Activated CD8-positive, alpha-beta T cell treated with anti-CD3 and anti-CD28 coated beads, Interleukin-2, amount 10 ng/mL, durations not matched to agents 7 days and 5 days (primary cell): Measurements from ENCODE around the gene DCP2. TPM values are rescaled to one million over a fixed set of nuclear protein-coding genes. Genes with fewer than 3 reads are reported as not detected.
"Not testable (repeated sequence)": the region's sequence is repeated elsewhere in the genome, so short reads cannot be mapped to it uniquely, and the experiment has no call there.

Experiments used
- ATAC-seq: fragments of 150-1000 bp; cut with Tn5 transposase; one replicate; pipeline ENCODE4 v1.10.0; 2021; ENCODE audit warnings: moderate library complexity
- CTCF ChIA-PET: fragments of 350-600 bp; sonication (Branson Sonifier 250); formaldehyde crosslinking; loops from one replicate; lab custom pipeline; 2021; ENCODE audit warnings: antibody characterized with exemption; lab: Charles Lee
- POLR2A ChIA-PET: fragments of 350-600 bp; sonication (Branson Sonifier 250); formaldehyde crosslinking; loops from one replicate; lab custom pipeline; 2021; ENCODE audit warnings: antibody characterized with exemption; lab: Charles Lee
- DNase-seq: peaks from one replicate; pipeline ENCODE4 v3.0.0-alpha.2; 2020
- H3K27ac Mint-ChIP-seq: one replicate; pipeline ENCODE4 v1.8.0; 2021; ENCODE audit warnings: mild to moderate bottlenecking, mixed read lengths
- H3K27me3 Mint-ChIP-seq: one replicate; pipeline ENCODE4 v1.8.0; 2021; ENCODE audit warnings: low read depth, mixed read lengths
- H3K36me3 Mint-ChIP-seq: one replicate; pipeline ENCODE4 v1.8.0; 2021; ENCODE audit warnings: low read depth, mixed read lengths
- H3K4me1 Mint-ChIP-seq: one replicate; pipeline ENCODE4 v1.8.0; 2021; ENCODE audit warnings: low read depth, mixed read lengths
- H3K4me3 Mint-ChIP-seq: one replicate; pipeline ENCODE4 v1.8.0; 2021; ENCODE audit warnings: mild to moderate bottlenecking, mixed read lengths
- H3K9me3 Mint-ChIP-seq: one replicate; pipeline ENCODE4 v1.8.0; 2022; ENCODE audit warnings: mixed read lengths; ENCODE audit not compliant: insufficient read depth
- total RNA-seq, 2 experiments: library from RNA; stranded (reverse); gene quantifications; one replicate each; pipeline ENCODE4 v1.2.3, GENCODE V29; 2021

The DCP2 gene
- total RNA-seq, 2 experiments from 2014 or later = 119 to 128 TPM

DNA sequence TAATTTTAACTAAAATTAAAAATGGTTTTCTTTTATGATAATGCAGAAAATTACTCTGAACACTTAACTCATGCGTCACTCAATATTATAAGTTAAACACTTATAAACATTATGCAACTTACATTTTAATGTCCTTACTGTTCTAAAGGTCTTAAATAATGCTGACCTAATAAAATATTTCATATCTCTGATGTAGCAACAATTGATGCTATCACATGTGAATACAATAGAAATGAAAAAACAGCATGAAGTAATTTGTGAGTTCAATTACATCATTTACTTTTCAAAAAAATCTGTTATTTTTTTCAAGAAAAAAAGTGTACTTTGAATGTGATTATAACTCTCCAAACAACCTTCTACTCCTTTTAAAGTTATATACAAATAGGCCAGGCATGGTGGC lies 28.1 kb upstream of the DCP2 start:
- ATAC-seq (no peak), DNase-seq (no peak)
- peaks cover 14% of the 10 kb centered on the region for H3K27me3 Mint-ChIP-seq
- ChIA-PET POLR2A (no interaction called here), CTCF (no interaction called here)
- no peak overlapping the region for H3K27ac Mint-ChIP-seq
- no peaks in the 10 kb centered on the region for H3K9me3 Mint-ChIP-seq
- H3K4me1 Mint-ChIP-seq = peaks cover 13% of the 10 kb centered on the region
- no peaks in the 10 kb centered on the region for H3K36me3 Mint-ChIP-seq
- H3K4me3 Mint-ChIP-seq = no peak overlapping the region

DNA sequence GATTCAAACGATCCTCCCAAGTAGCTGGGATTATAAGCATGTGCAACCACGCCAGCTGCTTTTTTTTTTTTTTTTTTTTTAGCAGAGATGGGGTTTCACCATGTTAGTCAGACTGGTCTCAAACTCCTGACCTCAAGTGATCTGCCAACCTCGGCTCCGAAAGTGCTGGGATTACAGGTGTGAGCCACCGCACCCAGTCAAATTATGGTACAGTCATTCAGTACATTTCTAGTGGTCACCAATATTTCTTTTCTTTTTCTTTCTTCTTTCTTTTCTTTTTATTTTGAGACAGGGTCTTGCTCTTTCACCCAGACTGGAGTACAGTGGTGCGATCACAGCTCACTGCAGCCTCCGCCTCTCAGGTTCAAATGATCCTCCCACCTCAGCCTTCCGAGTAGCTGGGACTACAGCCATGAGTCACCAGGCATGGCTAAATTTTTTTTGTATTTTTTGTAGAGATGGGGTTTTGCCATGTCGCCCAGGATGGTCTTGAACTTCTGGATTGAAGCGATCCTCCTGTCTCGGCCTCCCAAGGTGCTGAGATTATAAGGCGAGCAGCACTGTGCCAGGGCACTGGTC lies 25.4 kb upstream of the DCP2 start:
- peaks cover 6% of the 10 kb centered on the region for H3K27me3 Mint-ChIP-seq
- POLR2A ChIA-PET = no interaction called here
- peaks cover 9% of the 10 kb centered on the region for H3K4me1 Mint-ChIP-seq
- no peaks in the 10 kb centered on the region for H3K36me3 Mint-ChIP-seq
- H3K27ac Mint-ChIP-seq = no peak overlapping the region
- CTCF ChIA-PET = interaction anchor here (1.3 kb wide), 1 partner anchor 17 kb away, joined by 3 read pairs; no protein-coding TSS in a partner anchor
- no peak overlapping the region for H3K4me3 Mint-ChIP-seq
- ATAC-seq (no peak), DNase-seq (no peak)
- H3K9me3 Mint-ChIP-seq = no peaks in the 10 kb centered on the region

DNA sequence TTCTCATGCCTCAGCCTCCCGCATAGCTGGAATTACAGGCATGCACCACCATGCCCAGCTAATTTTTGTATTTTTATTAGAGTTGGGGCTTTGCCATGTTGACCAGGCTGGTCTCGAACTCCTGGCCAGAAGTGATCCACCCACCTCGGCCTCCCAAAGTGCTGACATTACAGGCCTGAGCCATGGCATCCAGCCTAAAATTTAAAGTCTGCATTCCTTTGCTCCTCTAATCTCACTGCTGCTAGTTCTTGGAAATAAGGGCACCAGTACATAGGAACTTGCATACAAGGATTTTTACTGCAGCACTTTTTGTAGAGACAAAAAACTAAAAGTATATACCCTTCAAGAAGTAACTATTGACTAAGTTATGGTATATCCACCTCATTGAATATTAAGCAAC lies 20.0 kb upstream of the DCP2 start:
- Mint-ChIP-seq H3K27me3 (peaks cover 6% of the 10 kb centered on the region), H3K4me3 (no peak overlapping the region), H3K27ac (no peak overlapping the region), H3K4me1 (peaks cover 31% of the 10 kb centered on the region), H3K36me3 (no peaks in the 10 kb centered on the region), H3K9me3 (no peaks in the 10 kb centered on the region)
- ATAC-seq = no peak
- ChIA-PET CTCF (no interaction called here), POLR2A (no interaction called here)
- DNase-seq = no peak

DNA sequence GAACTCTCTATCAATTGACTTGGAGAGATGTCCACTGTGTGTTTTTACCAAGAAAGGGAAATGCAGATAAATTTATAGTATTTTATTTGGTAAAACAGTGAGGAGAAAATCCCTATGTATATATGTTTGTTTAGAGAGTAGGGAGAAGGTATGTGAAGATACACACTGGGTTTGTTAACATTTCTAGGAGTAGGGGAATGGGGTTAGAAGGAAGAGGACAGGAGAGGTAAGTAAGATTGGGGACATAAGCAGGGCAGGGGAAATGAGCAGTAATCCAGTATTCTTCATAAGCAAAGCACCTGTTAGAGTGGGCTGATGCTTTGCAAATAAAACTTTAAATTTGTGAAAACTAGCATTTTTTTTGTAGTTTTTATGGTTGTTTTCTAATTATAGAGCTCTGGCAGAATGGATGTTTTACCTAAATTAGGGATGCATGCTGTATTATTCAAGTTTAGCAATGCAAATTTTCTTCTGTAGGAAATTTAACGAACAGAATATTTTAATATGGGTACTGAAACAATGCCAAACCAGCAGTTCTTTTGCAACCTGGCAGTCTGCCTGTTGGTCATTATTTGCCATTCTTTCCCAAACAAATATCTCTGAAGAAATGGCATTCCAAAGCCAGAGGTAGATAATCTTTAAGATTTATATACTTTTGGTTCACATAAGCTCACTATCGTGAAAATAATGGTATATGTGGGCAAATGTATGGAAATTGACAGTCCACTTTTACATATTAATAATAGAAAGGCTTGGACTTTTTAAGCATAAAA lies 19.4 kb upstream of the DCP2 start:
- Mint-ChIP-seq H3K9me3 (no peaks in the 10 kb centered on the region), H3K27ac (no peak overlapping the region), H3K4me1 (peaks cover 30% of the 10 kb centered on the region), H3K4me3 (no peak overlapping the region), H3K36me3 (no peaks in the 10 kb centered on the region), H3K27me3 (peaks cover 6% of the 10 kb centered on the region)
- ATAC-seq (no peak), DNase-seq (no peak)
- CTCF ChIA-PET = no interaction called here
- POLR2A ChIA-PET = interaction anchor here (0.6 kb wide), 1 partner anchor 162 kb away, joined by 5 read pairs; no protein-coding TSS in a partner anchor

DNA sequence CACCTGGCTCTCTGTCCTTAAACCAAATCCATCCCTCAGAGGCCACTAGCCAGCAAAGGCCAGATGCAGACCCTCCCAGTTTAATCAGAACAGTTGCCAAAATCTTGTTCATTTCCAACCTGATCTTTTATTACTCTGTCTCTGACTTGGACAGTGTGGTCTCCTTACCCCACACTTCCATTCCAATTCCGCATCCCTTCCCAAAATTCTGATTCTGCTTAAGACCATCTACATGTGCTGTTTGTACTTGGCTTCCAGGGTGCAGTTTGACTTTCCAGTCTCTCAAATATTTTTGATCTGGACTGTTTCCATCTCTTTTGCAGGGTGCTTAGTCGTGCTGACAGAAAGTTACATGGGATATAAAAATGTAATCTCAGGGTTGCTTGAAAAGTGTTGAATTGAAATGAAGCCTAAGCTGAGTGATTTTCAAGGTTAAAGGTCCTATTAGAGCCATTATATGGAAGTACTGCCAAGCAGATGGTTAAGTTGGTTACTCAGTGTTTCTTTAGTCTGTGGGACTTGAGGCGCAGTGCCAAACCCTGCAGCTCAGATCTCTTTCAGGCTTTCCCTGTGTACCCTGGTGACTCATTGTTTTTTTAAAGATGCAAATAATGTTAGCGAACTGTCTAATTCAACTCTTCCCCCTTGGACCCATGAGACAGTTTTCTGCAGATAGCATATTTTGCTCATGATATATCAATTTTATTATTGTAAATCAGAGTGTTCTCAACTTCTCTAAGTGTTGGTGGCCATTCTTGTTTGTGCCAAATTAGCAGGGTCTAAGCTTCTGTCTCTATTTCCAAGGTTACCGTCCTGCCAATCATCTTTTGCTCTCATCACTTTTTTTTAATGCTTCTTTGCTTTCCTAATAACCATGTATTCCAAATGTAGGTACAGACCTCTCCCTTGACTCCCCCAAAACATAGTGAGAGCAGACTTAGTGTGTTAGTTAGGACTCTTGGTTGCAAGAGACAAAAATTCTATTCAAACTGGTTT lies 18.2 kb upstream of the DCP2 start:
- no peak overlapping the region for H3K27ac Mint-ChIP-seq
- H3K4me3 Mint-ChIP-seq = no peak overlapping the region
- H3K27me3 Mint-ChIP-seq = peaks cover 6% of the 10 kb centered on the region
- ATAC-seq (peak; percentile 39), DNase-seq (no peak)
- H3K4me1 Mint-ChIP-seq = peaks cover 37% of the 10 kb centered on the region
- POLR2A ChIA-PET = interaction anchor here (0.5 to 1.0 kb wide), 2 partner anchors 18 to 679 kb away, joined by 3 read pairs; no protein-coding TSS in a partner anchor
- no peaks in the 10 kb centered on the region for H3K9me3 Mint-ChIP-seq
- CTCF ChIA-PET = interaction anchor here (1.7 kb wide), 1 partner anchor 35 kb away, joined by 4 read pairs; no protein-coding TSS in a partner anchor
- no peaks in the 10 kb centered on the region for H3K36me3 Mint-ChIP-seq

DNA sequence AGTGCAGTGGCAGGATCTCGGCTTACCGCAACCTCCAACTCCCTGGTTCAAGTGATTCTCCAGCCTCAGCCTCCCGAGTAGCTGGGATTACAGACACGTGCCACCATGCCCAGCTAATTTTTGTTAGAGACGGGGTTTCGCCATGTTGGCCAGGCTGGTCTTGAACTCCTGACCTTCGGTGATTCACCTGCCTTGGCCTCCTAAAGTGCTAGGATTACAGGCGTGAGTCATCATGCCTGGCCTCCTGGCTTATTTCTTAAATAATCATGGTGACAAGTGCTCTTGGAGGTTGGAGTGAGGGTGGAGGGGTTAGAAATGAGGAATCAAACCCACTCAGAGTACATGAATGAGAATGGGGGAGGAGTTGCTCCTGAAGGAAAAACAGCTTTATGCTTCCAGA lies 16.7 kb upstream of the DCP2 start:
- not testable (repeated sequence) for H3K36me3 Mint-ChIP-seq, ATAC-seq, H3K27me3 Mint-ChIP-seq, H3K4me3 Mint-ChIP-seq, H3K9me3 Mint-ChIP-seq, DNase-seq
- ChIA-PET POLR2A (interaction anchor here (1.3 kb wide), 1 partner anchor 16 kb away, joined by 6 read pairs; the partner anchor contains the start of gene DCP2), CTCF (interaction anchor here (1.5 to 8.1 kb wide), 5 partner anchors 9 to 37 kb away, joined by 4 to 47 read pairs (median 6); partner anchors contain the start of gene DCP2)
- peak overlapping the region; percentile 28 for H3K27ac Mint-ChIP-seq
- H3K4me1 Mint-ChIP-seq = peaks cover 47% of the 10 kb centered on the region

DNA sequence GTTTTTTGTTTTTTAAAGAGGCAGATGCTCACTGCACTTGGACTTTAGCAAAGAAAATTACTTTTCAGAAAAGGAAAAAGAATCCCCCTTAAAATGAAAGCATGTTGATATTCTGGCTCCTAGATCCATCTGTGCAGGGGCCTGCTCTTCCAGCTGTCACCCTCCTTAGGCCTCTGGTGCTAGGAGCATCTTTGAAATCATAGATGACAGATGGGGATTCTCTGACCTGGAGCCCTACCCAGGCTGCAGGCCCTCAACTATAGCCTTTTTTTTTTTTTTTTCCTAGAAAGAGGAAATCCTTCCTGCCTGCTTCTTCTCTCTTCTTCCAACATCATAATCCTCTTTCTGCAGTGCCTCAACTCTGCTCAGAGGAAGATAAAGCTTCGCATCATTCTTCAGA lies 16.3 kb upstream of the DCP2 start:
- Mint-ChIP-seq H3K27me3 (peaks cover 4% of the 10 kb centered on the region), H3K9me3 (no peaks in the 10 kb centered on the region)

DNA sequence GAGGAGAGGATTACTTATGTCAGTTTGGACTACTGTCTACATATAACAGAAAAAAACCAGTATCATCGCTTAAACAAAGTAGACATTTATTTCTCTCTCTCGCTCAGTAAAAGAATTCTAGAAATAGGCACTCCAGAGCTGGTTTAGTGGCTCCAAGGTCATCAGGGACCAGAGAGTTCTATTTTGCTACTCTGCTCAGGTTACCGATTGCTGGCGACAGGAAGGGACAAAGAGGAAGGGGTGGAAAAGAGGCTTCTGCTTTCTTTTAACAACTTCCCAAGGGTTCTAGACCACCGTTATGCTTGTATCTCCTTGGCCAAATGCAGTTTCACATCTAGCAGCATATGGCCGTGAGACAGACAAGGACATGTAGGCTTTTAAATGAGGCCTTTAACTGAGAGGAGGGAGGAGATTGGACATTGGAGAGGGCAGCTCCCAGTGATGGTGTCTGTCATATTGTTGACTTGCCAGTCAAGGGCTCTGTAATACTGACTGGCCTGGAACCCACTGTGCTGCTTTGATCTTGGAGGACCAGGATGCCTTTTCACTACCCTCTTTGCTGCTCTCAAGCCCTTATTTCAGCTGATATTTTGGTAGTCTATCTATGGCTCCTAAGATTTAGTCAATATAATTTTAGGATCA lies 15.6 kb upstream of the DCP2 start:
- H3K27ac Mint-ChIP-seq = no peak overlapping the region
- peaks cover 4% of the 10 kb centered on the region for H3K27me3 Mint-ChIP-seq
- H3K4me1 Mint-ChIP-seq = peaks cover 48% of the 10 kb centered on the region
- ATAC-seq = no peak
- CTCF ChIA-PET = interaction anchor here (0.9 to 8.1 kb wide), 5 partner anchors 8 to 113 kb away, joined by 3 to 47 read pairs (median 6); partner anchors contain the start of gene DCP2
- no peaks in the 10 kb centered on the region for H3K9me3 Mint-ChIP-seq
- H3K36me3 Mint-ChIP-seq = no peaks in the 10 kb centered on the region
- H3K4me3 Mint-ChIP-seq = no peak overlapping the region
- POLR2A ChIA-PET = interaction anchor here (0.5 kb wide), 1 partner anchor 569 kb away, joined by 3 read pairs; no protein-coding TSS in a partner anchor
- no peak for DNase-seq

More for the DNA sequence above, 16.3 kb upstream of the DCP2 start:
- Mint-ChIP-seq H3K36me3 (no peaks in the 10 kb centered on the region), H3K4me3 (no peak overlapping the region), H3K4me1 (peaks cover 48% of the 10 kb centered on the region), H3K27ac (peak overlapping the region; percentile 12)
- ATAC-seq (no peak), DNase-seq (no peak)
- ChIA-PET POLR2A (interaction anchor here (1.3 kb wide), 1 partner anchor 16 kb away, joined by 6 read pairs; the partner anchor contains the start of gene DCP2), CTCF (interaction anchor here (0.9 to 8.1 kb wide), 6 partner anchors 9 to 112 kb away, joined by 3 to 47 read pairs (median 6); partner anchors contain the start of gene DCP2)

DNA sequence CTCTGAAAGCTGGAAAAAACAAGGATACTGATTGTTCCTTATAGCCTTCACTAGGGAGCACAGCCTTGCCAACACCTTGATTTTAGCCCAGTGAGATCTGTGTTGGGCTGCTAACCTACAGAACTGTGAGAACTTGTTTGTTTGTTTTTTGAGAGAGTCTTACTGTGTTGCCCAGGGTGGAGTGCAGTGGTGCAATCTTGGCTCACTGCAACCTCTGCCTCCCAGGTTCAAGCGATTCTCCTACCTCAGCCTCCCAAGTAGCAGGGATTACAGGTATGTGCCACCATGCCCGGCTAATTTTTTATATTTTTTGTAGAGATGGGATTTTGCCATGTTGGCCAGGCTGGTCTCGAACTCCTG lies 13.2 kb upstream of the DCP2 start:
- not testable (repeated sequence) for H3K4me3 Mint-ChIP-seq, H3K9me3 Mint-ChIP-seq, H3K27me3 Mint-ChIP-seq, ATAC-seq, DNase-seq, H3K36me3 Mint-ChIP-seq
- Mint-ChIP-seq H3K27ac (peak overlapping the region; percentile 50), H3K4me1 (peaks cover 45% of the 10 kb centered on the region)
- POLR2A ChIA-PET = interaction anchor here (0.6 kb wide), 2 partner anchors 45 to 50 kb away, joined by 3 read pairs; no protein-coding TSS in a partner anchor
- CTCF ChIA-PET = interaction anchor here (1.1 to 8.1 kb wide), 6 partner anchors 11 to 206 kb away, joined by 3 to 47 read pairs (median 6); partner anchors contain the start of genes DCP2 and REEP5

DNA sequence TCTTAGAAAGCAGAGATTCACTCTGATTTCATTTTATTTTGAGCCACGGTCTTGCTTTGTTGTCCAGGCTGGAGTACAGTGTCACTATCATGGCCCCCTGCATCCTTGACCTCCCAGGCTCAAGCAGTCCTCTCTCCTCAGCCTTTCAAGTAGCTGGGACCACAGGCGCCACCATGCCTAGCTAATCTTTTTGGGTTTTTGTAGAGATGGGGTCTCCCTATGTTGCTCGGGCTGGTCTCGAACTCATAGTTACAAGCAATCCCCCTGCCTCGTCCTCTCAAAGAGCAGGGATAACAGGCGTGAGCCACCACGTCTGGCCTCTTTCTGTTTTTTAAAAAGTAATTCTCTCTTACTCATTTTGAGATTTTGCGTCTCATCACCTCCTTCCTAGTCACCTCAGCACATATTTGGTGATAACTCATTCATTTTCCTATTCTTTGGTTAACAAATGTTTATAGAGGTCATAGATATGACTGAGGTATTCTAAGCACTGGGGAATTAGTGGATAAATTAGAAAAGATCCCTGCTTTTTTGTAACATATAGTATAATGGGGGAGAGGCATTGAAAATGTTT lies 10.8 kb upstream of the DCP2 start:
- H3K4me3 Mint-ChIP-seq = no peak overlapping the region
- CTCF ChIA-PET = interaction anchor here (1.0 to 8.1 kb wide), 5 partner anchors 9 to 364 kb away, joined by 3 to 47 read pairs (median 4); partner anchors contain the start of genes DCP2 and REEP5
- H3K9me3 Mint-ChIP-seq = no peaks in the 10 kb centered on the region
- no peaks in the 10 kb centered on the region for H3K36me3 Mint-ChIP-seq
- no peaks in the 10 kb centered on the region for H3K27me3 Mint-ChIP-seq
- DNase-seq (no peak), ATAC-seq (no peak)
- POLR2A ChIA-PET = interaction anchor here (1.8 kb wide), 1 partner anchor 11 kb away, joined by 6 read pairs; the partner anchor contains the start of gene DCP2
- no peak overlapping the region for H3K27ac Mint-ChIP-seq
- H3K4me1 Mint-ChIP-seq = peaks cover 24% of the 10 kb centered on the region
